GM23338 (cell line): Measurements from ENCODE around the gene FCGBP.

ENCODE experiments used
- CREB1 ChIP-seq: fragments of 250-450 bp; sonication (Bioruptor Pico); IDR thresholded peaks from 2 replicates; pipeline ENCODE4 v1.5.0; 2020; ENCODE audit warnings: low read depth, mild to moderate bottlenecking, moderate library complexity
- CTCF ChIP-seq, 2 experiments: fragments of 200-600 bp in 1 of 2; sonication (generic) in 1 of 2; conservative IDR thresholded peaks; 2 replicates each; pipeline versions ENCODE4 v1.5.1 to v1.6.1; 2016 to 2017; ENCODE audit warnings: antibody characterized with exemption in 2 of 2, low read depth in 2 of 2, mild to moderate bottlenecking in 2 of 2, moderate library complexity in 1 of 2
- EZH2 ChIP-seq: fragments of 200-600 bp; sonication (generic); IDR thresholded peaks from one replicate; pipeline ENCODE4 v1.8.0; 2017; ENCODE audit warnings: antibody characterized with exemption, mild to moderate bottlenecking, low read depth; ENCODE audit not compliant: unreplicated experiment
- EZH2phosphoT487 ChIP-seq: fragments of 200-600 bp; sonication (generic); IDR thresholded peaks from one replicate; pipeline ENCODE4 v1.8.1; 2018; ENCODE audit warnings: antibody characterized with exemption; ENCODE audit not compliant: unreplicated experiment
- JUNB ChIP-seq: IDR thresholded peaks from one replicate; pipeline ENCODE4 v1.6.1; 2016; ENCODE audit warnings: antibody characterized with exemption; ENCODE audit not compliant: unreplicated experiment
- NANOG ChIP-seq: IDR thresholded peaks from 2 replicates; pipeline ENCODE4 v1.6.1; 2016; ENCODE audit warnings: antibody characterized with exemption, borderline replicate concordance
- POLR2AphosphoS5 ChIP-seq: IDR thresholded peaks from 2 replicates; pipeline ENCODE4 v1.6.1; 2016; ENCODE audit warnings: antibody characterized with exemption, low read depth
- REST ChIP-seq: IDR thresholded peaks from one replicate; pipeline ENCODE4 v1.6.1; 2018; ENCODE audit warnings: antibody characterized with exemption; ENCODE audit not compliant: unreplicated experiment

- no peak for TF ChIP-seq EZH2phosphoT487
- TF ChIP-seq EZH2: no peak
- TF ChIP-seq POLR2AphosphoS5: no peak
- no peak for TF ChIP-seq CTCF (conservative IDR thresholded peaks at IDR 0.05; ENCODE audit: low read depth in 2 of 2)
- TF ChIP-seq JUNB: no peak
- TF ChIP-seq REST: no peak
- TF ChIP-seq NANOG: no peak
- TF ChIP-seq CREB1: no peak
These were observed 28.2 kb downstream of the FCGBP start for GRCh38 chr19:39906283-39906682.
